KMS-11 (cell line): ENCODE measurements around the gene EEF1AKMT1.

Experiments used
- H2AFZ ChIP-seq: fragments of 200-600 bp; sonication (generic); 2 replicates; pipeline ENCODE4 v1.6.1; 2016; ENCODE audit warnings: antibody characterized with exemption, mixed run types, low read depth
- H3K27ac ChIP-seq: fragments of 200-600 bp; sonication (generic); 2 replicates; pipeline ENCODE4 v1.6.1; 2016; ENCODE audit warnings: mild to moderate bottlenecking, mixed run types
- H3K27me3 ChIP-seq: fragments of 200-600 bp; sonication (generic); 2 replicates; pipeline ENCODE4 v1.6.1; 2017; ENCODE audit warnings: mild to moderate bottlenecking, low read depth, mixed run types, moderate library complexity; ENCODE audit not compliant: insufficient read depth
- H3K36me3 ChIP-seq: fragments of 200-600 bp; sonication (generic); 2 replicates; pipeline ENCODE4 v1.6.1; 2017; ENCODE audit warnings: mild to moderate bottlenecking, mixed run types; ENCODE audit not compliant: insufficient read depth
- H3K4me1 ChIP-seq: fragments of 200-600 bp; sonication (generic); 2 replicates; pipeline ENCODE4 v1.6.1; 2016; ENCODE audit warnings: mild to moderate bottlenecking, low read depth, mixed run types; ENCODE audit not compliant: poor library complexity, severe bottlenecking
- H3K4me2 ChIP-seq: fragments of 200-600 bp; sonication (generic); 2 replicates; pipeline ENCODE4 v1.7.0; 2016; ENCODE audit warnings: mild to moderate bottlenecking, mixed run types
- H3K4me3 ChIP-seq: fragments of 200-600 bp; sonication (generic); IDR thresholded peaks from 2 replicates; pipeline ENCODE4 v1.6.1; 2017; ENCODE audit warnings: low read depth, low read length, mixed read lengths; ENCODE audit not compliant: insufficient read depth
- H3K79me2 ChIP-seq: fragments of 200-600 bp; sonication (generic); 2 replicates; pipeline ENCODE4 v1.6.1; 2016; ENCODE audit warnings: low read depth, mixed run types; ENCODE audit not compliant: insufficient read depth
- H3K9ac ChIP-seq: fragments of 200-600 bp; sonication (generic); 2 replicates; pipeline ENCODE4 v1.6.1; 2016; ENCODE audit warnings: mild to moderate bottlenecking, mixed run types
- H4K20me1 ChIP-seq: fragments of 200-600 bp; sonication (generic); 2 replicates; pipeline ENCODE4 v1.6.1; 2016; ENCODE audit warnings: mild to moderate bottlenecking, mixed run types; ENCODE audit not compliant: insufficient read depth
- TF ChIP-seq, protein P1 (sequence below): fragments of 200-600 bp; sonication (generic); conservative IDR thresholded peaks from 2 replicates; pipeline ENCODE4 v1.6.1; 2017; ENCODE audit warnings: low read depth, mild to moderate bottlenecking, antibody characterized with exemption, low read length, moderate library complexity, mixed read lengths

Gene EEF1AKMT1

DNA sequence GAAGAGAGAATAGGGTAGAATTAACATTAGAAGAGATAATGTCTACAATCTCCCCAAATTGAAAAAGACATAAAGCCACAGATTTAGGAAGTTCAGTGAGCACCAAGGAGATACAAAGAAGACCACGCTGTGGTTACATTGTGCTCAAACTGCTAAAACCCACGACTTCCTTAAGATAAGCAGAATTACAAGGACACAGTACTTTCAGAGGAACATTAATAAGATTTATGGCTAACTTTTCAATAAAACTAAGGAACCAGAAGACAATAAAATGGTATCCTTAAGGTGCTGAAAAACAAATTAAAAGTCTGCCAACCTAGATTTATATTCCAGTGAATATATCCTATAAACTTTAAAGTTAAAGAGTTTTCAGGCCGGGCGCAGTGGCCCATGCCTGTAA lies 77.7 kb downstream of the EEF1AKMT1 start:
- H4K20me1 ChIP-seq = no peaks in the 10 kb centered on the region
- H2AFZ ChIP-seq = no peak overlapping the region
- H3K27me3 ChIP-seq = no peaks in the 10 kb centered on the region
- H3K27ac ChIP-seq = no peak overlapping the region
- H3K4me1 ChIP-seq = no peaks in the 10 kb centered on the region
- TF ChIP-seq, protein P1, sequence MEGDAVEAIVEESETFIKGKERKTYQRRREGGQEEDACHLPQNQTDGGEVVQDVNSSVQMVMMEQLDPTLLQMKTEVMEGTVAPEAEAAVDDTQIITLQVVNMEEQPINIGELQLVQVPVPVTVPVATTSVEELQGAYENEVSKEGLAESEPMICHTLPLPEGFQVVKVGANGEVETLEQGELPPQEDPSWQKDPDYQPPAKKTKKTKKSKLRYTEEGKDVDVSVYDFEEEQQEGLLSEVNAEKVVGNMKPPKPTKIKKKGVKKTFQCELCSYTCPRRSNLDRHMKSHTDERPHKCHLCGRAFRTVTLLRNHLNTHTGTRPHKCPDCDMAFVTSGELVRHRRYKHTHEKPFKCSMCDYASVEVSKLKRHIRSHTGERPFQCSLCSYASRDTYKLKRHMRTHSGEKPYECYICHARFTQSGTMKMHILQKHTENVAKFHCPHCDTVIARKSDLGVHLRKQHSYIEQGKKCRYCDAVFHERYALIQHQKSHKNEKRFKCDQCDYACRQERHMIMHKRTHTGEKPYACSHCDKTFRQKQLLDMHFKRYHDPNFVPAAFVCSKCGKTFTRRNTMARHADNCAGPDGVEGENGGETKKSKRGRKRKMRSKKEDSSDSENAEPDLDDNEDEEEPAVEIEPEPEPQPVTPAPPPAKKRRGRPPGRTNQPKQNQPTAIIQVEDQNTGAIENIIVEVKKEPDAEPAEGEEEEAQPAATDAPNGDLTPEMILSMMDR = no peak
- no peaks in the 10 kb centered on the region for H3K36me3 ChIP-seq
- H3K4me2 ChIP-seq = no peak overlapping the region
- no peaks in the 10 kb centered on the region for H3K79me2 ChIP-seq
- no peak overlapping the region for H3K9ac ChIP-seq
- H3K4me3 ChIP-seq = no peak overlapping the region

DNA sequence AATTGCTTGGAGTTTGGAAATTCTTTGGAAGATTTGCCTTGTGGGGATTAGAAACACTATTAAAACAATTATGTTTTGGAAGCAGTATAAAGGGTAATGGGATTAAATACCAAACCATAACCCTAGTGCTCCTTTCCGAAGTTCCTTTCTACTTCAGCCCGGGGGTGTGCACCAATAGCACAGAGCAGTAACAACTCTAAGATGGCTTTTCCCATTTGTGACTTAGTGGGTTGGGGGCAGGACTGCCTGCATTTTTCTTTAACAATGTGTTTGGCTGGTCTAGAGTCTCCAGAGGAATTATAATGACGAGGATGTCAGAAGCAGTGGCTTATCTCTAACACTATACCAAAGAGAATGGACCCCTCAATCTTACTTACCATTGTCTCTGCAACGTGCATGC lies 82.1 kb downstream of the EEF1AKMT1 start:
- Histone ChIP-seq H3K27me3 (no peaks in the 10 kb centered on the region), H3K4me2 (no peak overlapping the region), H3K79me2 (no peaks in the 10 kb centered on the region), H4K20me1 (no peaks in the 10 kb centered on the region), H3K4me1 (no peaks in the 10 kb centered on the region), H3K36me3 (no peaks in the 10 kb centered on the region), H3K27ac (no peak overlapping the region), H3K9ac (no peak overlapping the region), H3K4me3 (no peak overlapping the region), H2AFZ (no peak overlapping the region)
- TF ChIP-seq, protein P1 = no peak

DNA sequence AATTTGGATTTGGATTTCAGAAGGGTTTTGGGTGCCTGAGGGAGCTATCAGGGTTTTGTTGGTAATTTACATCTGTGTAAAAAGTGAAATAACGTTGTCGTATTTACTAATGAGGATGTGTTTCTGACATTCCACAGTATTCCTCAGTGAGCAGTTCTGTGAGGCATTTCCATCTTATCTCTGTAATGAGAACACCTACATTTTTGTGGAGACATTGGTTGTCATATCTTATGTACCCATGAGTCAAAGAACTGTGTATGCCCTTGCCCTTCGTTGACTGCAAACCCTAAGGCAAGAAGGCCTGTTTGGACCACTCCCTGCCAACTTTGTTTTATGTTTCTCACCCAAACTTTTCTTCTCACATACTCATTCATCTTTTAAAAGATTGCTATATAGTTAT lies 84.5 kb downstream of the EEF1AKMT1 start:
- Histone ChIP-seq H3K79me2 (no peaks in the 10 kb centered on the region), H3K4me2 (no peak overlapping the region), H3K27me3 (no peaks in the 10 kb centered on the region), H2AFZ (no peak overlapping the region), H3K4me1 (no peaks in the 10 kb centered on the region), H3K9ac (no peak overlapping the region), H3K36me3 (no peaks in the 10 kb centered on the region), H4K20me1 (no peaks in the 10 kb centered on the region), H3K4me3 (no peak overlapping the region), H3K27ac (no peak overlapping the region)
- TF ChIP-seq, protein P1 = no peak

DNA sequence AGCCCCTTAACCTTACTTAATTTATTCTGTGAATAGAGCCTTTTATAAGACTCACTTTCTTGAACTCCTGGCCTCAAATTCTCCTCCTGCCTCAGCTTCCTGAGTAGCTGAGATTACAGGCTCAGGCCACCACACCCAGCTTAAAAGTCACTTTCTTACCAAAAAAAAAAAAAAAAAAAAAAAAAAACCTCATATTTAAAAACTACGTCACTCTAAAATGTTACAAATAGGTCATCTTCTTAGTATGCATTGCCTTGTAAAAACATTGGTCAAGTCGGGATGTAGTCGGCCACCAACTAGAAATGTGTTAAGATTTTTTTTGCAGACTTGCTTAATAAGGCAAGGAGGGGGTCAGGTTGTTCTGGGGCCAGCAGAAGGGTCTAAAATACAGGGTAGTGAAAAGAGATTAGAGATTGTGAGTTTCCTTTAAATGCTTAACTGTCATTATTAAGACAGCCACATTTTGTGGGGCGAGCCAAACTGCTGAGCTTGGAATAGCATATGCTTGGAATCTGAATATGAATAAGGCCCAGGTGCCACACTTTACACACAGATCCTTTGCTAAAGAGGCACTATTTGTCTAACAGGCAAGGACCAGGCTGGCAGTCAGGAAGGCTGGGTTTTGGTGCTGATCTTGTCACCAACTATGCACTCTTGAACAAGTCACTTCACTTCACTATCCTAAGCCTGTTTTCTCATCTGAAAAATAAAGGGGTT lies 86.7 kb downstream of the EEF1AKMT1 start:
- no peaks in the 10 kb centered on the region for H3K27me3 ChIP-seq
- H3K36me3 ChIP-seq = no peaks in the 10 kb centered on the region
- H3K27ac ChIP-seq = no peak overlapping the region
- no peak overlapping the region for H3K4me2 ChIP-seq
- H3K4me3 ChIP-seq = no peak overlapping the region
- H2AFZ ChIP-seq = no peak overlapping the region
- H3K4me1 ChIP-seq = no peaks in the 10 kb centered on the region
- H4K20me1 ChIP-seq = no peaks in the 10 kb centered on the region
- no peak overlapping the region for H3K9ac ChIP-seq
- TF ChIP-seq, protein P1 = no peak
- H3K79me2 ChIP-seq = no peaks in the 10 kb centered on the region
